Erythroblast (primary cell): ENCODE data around the gene CDKN2C.

ENCODE experiments used
- GATA1 ChIP-seq: IDR thresholded peaks from 2 replicates; pipeline ENCODE4 v1.6.1; 2011; ENCODE audit warnings: low read depth, mild to moderate bottlenecking, control low read depth, low read length, moderate library complexity
- POLR2A ChIP-seq: IDR thresholded peaks from 2 replicates; pipeline ENCODE4 v1.6.1; 2011; ENCODE audit warnings: mild to moderate bottlenecking, low read length

DNA sequence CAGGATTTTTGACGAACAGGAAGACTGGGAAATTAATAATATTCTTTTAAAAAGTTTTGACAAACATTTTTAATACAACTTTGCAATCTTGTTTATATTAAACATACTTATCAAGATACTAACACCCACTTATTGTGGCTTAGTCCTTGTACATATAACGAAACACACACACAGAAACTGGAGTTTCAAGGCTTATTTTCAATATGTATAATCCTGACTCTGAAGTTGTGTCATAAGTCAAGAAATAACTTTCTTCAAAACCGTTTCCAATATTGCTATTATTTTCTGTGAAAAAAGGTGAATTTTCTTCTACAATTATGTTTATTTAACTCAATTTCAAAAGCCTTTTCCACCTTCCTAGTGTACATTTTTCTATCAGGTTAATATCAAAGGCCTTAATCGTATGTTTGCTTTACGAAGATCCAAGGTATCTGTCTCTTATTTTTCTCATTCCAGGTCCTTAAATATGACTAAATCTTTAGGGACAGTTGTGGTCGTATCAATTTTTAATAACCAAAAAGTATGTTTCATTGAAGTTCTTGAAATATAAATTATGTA is 1.8 kb downstream of the CDKN2C start:
- no peak for TF ChIP-seq POLR2A
- no peak for TF ChIP-seq GATA1
